Fibroblast of pulmonary artery (primary cell): ENCODE measurements around the gene INHBB.

Experiments used
- DNase-seq: peaks from one replicate; pipeline ENCODE4 v3.0.0-alpha.2; 2010; ENCODE audit warnings: low read depth
- H3K4me3 ChIP-seq: replicated peaks from 2 replicates; pipeline ENCODE4 v1.5.1; 2011; ENCODE audit warnings: low read depth, mild to moderate bottlenecking, control low read depth, low read length, moderate library complexity
- TF ChIP-seq, protein P1 (sequence below): IDR thresholded peaks from 2 replicates; pipeline ENCODE4 v1.5.1; 2011; ENCODE audit warnings: mild to moderate bottlenecking, control low read depth, low read length, inconsistent platforms; ENCODE audit errors: missing control alignments

Gene INHBB

DNA sequence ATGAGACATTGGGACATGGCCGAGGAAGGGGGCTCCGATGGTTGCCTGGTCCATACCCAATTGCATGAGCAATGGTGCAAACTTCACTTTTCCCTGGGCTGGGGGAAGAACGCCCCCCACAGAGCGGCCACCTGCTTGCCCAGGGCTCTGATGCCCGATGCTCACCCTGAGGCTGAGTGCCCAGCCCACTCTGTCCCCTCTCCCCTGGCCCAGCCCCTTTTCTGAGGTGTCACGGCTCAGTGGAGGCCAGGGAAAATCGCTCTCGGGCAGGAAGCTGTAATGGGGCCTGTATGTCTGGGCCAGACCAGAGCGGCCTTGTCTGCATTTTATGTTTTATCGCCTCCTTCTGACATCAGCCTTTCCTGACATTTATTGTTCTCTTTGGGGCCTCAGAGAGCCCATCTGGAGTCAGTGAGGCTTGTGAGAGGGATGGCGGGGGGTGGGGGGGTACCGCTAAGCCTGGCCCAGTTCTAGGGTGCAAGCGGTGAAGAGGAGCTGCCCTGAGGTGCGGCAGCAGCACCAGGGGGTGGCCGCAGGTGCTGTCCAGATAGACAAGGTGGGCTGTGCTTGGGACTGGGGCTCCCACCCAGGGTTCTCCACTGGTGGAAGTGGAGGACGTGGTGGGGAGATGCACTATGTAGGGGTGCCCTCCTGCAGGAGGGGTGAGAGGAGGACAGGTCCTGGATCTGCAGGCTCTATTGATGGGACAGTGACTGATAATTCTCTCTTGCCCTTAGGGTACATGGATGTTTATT, 46.2 kb downstream of the INHBB start:
- H3K4me3 ChIP-seq, result no peak overlapping the region
- TF ChIP-seq, protein P1, sequence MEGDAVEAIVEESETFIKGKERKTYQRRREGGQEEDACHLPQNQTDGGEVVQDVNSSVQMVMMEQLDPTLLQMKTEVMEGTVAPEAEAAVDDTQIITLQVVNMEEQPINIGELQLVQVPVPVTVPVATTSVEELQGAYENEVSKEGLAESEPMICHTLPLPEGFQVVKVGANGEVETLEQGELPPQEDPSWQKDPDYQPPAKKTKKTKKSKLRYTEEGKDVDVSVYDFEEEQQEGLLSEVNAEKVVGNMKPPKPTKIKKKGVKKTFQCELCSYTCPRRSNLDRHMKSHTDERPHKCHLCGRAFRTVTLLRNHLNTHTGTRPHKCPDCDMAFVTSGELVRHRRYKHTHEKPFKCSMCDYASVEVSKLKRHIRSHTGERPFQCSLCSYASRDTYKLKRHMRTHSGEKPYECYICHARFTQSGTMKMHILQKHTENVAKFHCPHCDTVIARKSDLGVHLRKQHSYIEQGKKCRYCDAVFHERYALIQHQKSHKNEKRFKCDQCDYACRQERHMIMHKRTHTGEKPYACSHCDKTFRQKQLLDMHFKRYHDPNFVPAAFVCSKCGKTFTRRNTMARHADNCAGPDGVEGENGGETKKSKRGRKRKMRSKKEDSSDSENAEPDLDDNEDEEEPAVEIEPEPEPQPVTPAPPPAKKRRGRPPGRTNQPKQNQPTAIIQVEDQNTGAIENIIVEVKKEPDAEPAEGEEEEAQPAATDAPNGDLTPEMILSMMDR, result no peak
- no peak for DNase-seq

DNA sequence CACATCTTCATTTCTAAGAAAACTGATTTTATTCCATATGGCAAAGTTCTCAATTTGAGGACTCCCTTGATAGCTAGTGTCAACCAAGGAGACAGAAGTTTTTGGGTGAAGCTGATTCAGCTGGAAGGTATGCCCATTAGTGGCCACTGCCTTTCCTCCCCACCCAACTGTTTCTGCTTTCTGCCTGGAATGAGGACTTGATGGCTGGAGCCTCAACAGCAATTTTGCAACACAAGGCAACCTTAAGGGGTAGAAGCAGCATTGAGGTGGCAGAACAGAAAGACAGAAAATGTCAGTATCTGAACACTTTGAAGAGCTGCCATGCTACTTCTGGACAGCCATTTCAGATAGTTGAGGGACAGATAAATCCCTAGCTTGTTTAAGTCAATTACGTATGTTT, 47.0 kb downstream of the INHBB start:
- H3K4me3 ChIP-seq, result no peak overlapping the region
- TF ChIP-seq, protein P1, result no peak
- DNase-seq, result no peak

- H3K4me3 ChIP-seq, result no peak overlapping the region
- no peak for DNase-seq
- TF ChIP-seq, protein P1, result no peak
Observed at GRCh38 chr2:120393456-120393855, 47.5 kb downstream of the INHBB start.

GRCh38 chr2:120394764-120395163, 48.8 kb downstream of the INHBB start:
- TF ChIP-seq, protein P1, result no peak
- H3K4me3 ChIP-seq, result no peak overlapping the region
- no peak for DNase-seq

DNA sequence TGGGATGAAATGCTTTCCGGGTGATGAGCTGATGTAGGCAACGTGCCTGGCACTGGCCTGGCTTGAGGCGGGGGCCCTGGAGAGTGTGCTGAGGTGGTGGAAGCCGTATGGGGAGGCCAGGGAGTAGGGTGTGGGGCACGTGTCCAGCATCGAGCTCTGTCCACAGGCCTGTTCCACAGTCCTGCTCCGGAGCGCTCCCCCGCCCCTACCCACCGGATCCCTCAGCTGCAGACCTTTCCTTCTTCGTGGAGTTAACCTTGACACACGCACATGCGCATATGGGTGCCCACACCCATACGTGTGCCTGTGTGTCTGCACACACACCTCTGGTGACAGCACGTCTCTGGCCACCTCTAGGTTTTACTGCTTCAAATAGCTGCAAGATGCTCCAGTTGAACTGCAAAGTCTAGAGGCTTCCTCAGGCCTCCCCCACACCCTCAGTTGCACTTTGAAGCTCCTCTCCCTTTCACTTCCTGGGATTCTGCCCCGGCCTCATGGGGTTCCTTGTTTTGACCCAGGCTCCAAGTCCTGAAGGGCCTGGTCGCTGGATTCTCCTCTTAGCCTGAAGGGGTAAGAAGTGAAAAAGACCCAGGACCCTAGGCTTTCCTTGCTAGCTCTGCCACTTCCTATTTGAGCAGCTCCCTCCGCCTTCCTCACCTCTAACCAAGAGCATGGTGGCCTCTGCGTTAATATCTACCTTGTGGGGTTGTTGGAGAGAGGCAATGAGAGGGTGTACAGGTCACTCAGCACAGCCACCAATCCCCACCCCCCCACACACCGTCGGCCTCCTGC, 49.5 kb downstream of the INHBB start:
- no peak for DNase-seq
- TF ChIP-seq, protein P1, result no peak

DNA sequence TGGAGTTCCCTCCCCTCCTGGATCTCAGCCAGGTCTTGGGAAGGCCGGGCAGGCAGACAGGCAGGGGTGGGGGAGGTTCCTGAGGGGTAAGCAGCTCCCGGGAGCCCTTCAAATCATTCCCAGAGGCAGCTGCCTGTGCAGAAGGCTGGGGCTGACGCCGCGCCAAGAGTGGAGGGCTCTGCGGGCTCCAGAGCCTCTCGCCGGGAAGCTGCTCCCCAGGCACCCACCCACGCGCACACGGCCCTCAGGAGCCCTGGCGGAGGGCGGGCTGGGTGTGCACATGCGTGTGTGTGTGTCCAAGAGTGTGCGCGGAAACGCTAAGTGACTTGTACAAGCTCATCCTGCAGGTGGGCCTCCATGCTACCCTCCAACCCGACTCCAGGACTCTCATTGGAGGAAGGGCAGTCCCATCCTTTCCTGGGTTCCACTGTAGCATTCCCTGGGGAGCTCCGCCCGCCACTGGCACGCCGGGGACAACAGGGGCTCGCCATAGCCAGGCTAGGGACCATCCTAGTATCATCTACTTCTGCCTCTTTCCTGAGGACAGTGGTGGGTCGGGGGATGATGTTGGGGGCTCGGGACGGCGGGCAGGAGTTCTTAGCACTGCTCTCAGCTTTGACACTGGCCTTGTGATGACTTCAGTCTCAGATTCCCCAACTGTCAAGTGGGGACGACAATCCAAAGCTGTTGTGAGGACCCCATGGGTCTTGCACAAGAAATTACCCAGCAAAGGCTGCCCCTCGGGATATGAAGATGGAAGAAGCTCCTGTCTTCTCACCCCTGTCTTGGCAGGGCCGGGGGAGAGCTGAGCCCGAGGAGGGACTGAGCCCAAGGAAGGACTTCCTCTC, 50.3 kb downstream of the INHBB start:
- H3K4me3 ChIP-seq, result no peak overlapping the region
- DNase-seq, result no peak
- TF ChIP-seq, protein P1, result no peak

More for the DNA sequence above, 49.5 kb downstream of the INHBB start:
- H3K4me3 ChIP-seq, result no peak overlapping the region
